ENCODE data around the gene TRA2A. TPM values are rescaled to one million over a fixed set of nuclear protein-coding genes. Genes with fewer than 3 reads are reported as not detected.
"Not testable (repeated sequence)": the region's sequence is repeated elsewhere in the genome, so short reads cannot be mapped to it uniquely, and the experiment has no call there.

Gene TRA2A
- total RNA-seq, 1 experiment from 2014 or later, result 27.6 TPM

DNA sequence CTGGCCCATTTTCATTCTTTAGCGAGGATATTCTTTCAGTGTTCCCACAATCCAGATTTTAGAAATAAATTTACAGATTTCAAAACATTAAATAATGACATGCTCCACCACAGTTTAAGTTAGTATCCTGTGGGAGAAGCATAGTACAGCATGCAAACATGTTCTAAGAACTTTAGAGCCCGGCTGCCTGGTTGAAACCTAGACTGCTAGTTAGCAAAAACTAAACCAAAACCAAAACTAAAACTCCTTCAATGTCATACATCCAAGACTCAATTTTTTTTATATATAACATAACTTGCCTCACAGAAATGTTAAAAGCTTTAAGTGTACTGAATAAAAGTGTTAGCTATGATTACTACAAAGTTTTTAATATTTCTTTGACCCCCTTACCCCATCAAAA lies 17.0 kb downstream of the TRA2A start:
- Histone ChIP-seq H3K36me3 (ENCODE audit: low read depth, low read length) (peaks cover 56% of the 10 kb centered on the region), H3K79me2 (ENCODE audit: low read length) (peaks cover 32% of the 10 kb centered on the region), H3K27me3 (ENCODE audit: low read length) (no peaks in the 10 kb centered on the region), H3K27ac (ENCODE audit: low read length) (no peak overlapping the region), H2AFZ (ENCODE audit: low read length) (no peak overlapping the region), H3K9me2 (replicated peaks; ENCODE audit: low read length) (no peaks in the 10 kb centered on the region), H3K9me3 (ENCODE audit: low read length) (no peaks in the 10 kb centered on the region), H3K4me2 (ENCODE audit: low read length) (no peak overlapping the region), H3K4me3 (ENCODE audit: low read length) (no peak overlapping the region), H4K20me1 (ENCODE audit: low read length) (no peaks in the 10 kb centered on the region; the same call in 1 of the 2 replicates), H3K9ac (ENCODE audit: low read length) (no peak overlapping the region), H3F3A (ENCODE audit: low read length, unreplicated experiment) (no peaks in the 10 kb centered on the region), H3K4me1 (ENCODE audit: insufficient read depth, low read length) (no peaks in the 10 kb centered on the region)
- POLR2A ChIA-PET (ENCODE audit: unreplicated experiment), result no interaction called here
- CTCF ChIA-PET, result no interaction called here
- BruUV-seq (replicated peaks), result no TSS peak
- ATAC-seq (no peak), DNase-seq (no peak)
- TF ChIP-seq, protein P1, sequence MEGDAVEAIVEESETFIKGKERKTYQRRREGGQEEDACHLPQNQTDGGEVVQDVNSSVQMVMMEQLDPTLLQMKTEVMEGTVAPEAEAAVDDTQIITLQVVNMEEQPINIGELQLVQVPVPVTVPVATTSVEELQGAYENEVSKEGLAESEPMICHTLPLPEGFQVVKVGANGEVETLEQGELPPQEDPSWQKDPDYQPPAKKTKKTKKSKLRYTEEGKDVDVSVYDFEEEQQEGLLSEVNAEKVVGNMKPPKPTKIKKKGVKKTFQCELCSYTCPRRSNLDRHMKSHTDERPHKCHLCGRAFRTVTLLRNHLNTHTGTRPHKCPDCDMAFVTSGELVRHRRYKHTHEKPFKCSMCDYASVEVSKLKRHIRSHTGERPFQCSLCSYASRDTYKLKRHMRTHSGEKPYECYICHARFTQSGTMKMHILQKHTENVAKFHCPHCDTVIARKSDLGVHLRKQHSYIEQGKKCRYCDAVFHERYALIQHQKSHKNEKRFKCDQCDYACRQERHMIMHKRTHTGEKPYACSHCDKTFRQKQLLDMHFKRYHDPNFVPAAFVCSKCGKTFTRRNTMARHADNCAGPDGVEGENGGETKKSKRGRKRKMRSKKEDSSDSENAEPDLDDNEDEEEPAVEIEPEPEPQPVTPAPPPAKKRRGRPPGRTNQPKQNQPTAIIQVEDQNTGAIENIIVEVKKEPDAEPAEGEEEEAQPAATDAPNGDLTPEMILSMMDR (conservative IDR thresholded peaks at IDR 0.05; ENCODE audit: low read depth, low read length), result no peak
- no peak for TF ChIP-seq EZH2phosphoT487 (IDR thresholded peaks at IDR 0.05; ENCODE audit: borderline replicate concordance, low read length)
- TF ChIP-seq EZH2 (IDR thresholded peaks at IDR 0.05; ENCODE audit: low read length, unreplicated experiment), result no peak
- intact Hi-C loops (cut with micrococcal nuclease), result no loop called here

DNA sequence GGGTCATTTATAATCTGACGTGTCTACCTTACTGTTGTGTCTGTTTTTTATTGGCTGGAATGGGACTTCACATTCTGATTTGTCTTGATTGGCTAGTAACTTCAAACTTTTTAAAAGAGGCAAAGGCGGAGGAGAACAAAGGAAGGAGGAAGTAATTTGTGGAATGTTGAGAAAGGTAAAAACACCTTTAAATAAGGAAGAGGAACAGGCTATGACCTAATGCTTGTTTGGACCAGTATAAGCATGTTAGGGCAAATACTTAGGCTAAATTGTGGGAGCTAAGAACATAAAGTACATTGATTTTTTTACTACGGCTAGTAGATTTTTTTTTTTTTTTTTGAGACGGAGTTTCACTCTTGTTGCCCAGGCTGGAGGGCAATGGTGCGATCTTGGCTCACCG lies 18.0 kb downstream of the TRA2A start:
- H3K9ac ChIP-seq (ENCODE audit: low read length); H3K27ac ChIP-seq (ENCODE audit: low read length); H3K4me1 ChIP-seq (ENCODE audit: insufficient read depth, low read length); H2AFZ ChIP-seq (ENCODE audit: low read length); CTCF ChIA-PET; H3K4me3 ChIP-seq (ENCODE audit: low read length); H3K9me3 ChIP-seq (ENCODE audit: low read length); intact Hi-C loops (cut with micrococcal nuclease); DNase-seq; H3K4me2 ChIP-seq (ENCODE audit: low read length); ATAC-seq; H3K27me3 ChIP-seq (ENCODE audit: low read length); H4K20me1 ChIP-seq (ENCODE audit: low read length); H3F3A ChIP-seq (ENCODE audit: low read length, unreplicated experiment); H3K9me2 ChIP-seq (replicated peaks; ENCODE audit: low read length): not testable (repeated sequence)
- peaks cover 28% of the 10 kb centered on the region for H3K79me2 ChIP-seq (ENCODE audit: low read length)
- POLR2A ChIA-PET (ENCODE audit: unreplicated experiment), result interaction anchor here (0.6 kb wide), 1 partner anchor 52 kb away, joined by 4 read pairs; no protein-coding TSS in a partner anchor
- TSS peak; percentile 12 for BruUV-seq (replicated peaks)
- H3K36me3 ChIP-seq (ENCODE audit: low read depth, low read length), result peaks cover 53% of the 10 kb centered on the region

DNA sequence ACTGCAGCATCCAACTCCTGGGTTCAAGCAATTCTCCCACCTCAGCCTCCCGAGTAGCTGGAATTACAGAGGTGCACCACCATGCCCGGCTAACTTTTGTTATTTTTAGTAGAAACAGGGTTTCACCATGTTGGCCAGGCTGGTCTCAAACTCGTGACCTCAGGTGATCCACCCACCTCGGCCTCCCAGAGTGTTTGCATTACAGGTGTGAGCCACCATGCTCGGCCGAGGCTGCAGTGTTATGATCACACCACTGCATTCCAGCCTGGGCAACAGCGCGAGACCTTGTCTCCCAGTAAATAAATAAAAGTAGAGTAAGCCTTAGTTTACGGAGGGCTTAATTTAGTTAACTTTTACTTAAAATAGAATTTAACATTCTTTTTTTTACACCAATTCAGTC lies 37.8 kb downstream of the TRA2A start:
- POLR2A ChIA-PET (ENCODE audit: unreplicated experiment), result no interaction called here
- no peak overlapping the region for H3K4me2 ChIP-seq (ENCODE audit: low read length)
- no peak overlapping the region for H2AFZ ChIP-seq (ENCODE audit: low read length)
- intact Hi-C loops (cut with micrococcal nuclease), result no loop called here
- H3K79me2 ChIP-seq (ENCODE audit: low read length), result no peaks in the 10 kb centered on the region
- H3K27me3 ChIP-seq (ENCODE audit: low read length), result no peaks in the 10 kb centered on the region
- H3K27ac ChIP-seq (ENCODE audit: low read length), result no peak overlapping the region
- no peaks in the 10 kb centered on the region for H3F3A ChIP-seq (ENCODE audit: low read length, unreplicated experiment)
- ATAC-seq, result no peak
- no TSS peak for BruUV-seq (replicated peaks)
- no peak overlapping the region for H3K4me3 ChIP-seq (ENCODE audit: low read length)
- no peaks in the 10 kb centered on the region for H3K4me1 ChIP-seq (ENCODE audit: insufficient read depth, low read length)
- no peaks in the 10 kb centered on the region for H3K9me3 ChIP-seq (ENCODE audit: low read length)
- H4K20me1 ChIP-seq (ENCODE audit: low read length), result no peaks in the 10 kb centered on the region
- no peaks in the 10 kb centered on the region for H3K36me3 ChIP-seq (ENCODE audit: low read depth, low read length)
- CTCF ChIA-PET, result no interaction called here
- no peak for DNase-seq
- H3K9ac ChIP-seq (ENCODE audit: low read length), result no peak overlapping the region
- H3K9me2 ChIP-seq (replicated peaks; ENCODE audit: low read length), result no peaks in the 10 kb centered on the region
- TF ChIP-seq, protein P1 (conservative IDR thresholded peaks at IDR 0.05; ENCODE audit: low read depth, low read length), result no peak
- no peak for TF ChIP-seq EZH2 (IDR thresholded peaks at IDR 0.05; ENCODE audit: low read length, unreplicated experiment)
- TF ChIP-seq EZH2phosphoT487 (IDR thresholded peaks at IDR 0.05; ENCODE audit: borderline replicate concordance, low read length), result no peak
